Astrocyte of the hippocampus (primary cell): ENCODE data around the gene ODR4.
"Not testable (repeated sequence)": the region's sequence is repeated elsewhere in the genome, so short reads cannot be mapped to it uniquely, and the experiment has no call there.

Experiments
- DNase-seq: peaks from one replicate; pipeline ENCODE4 v3.0.0; 2011; ENCODE audit warnings: low read depth, low spot score

ODR4 gene

GRCh38 chr1:186421446-186421845 is 45.8 kb downstream of the ODR4 start:
- no peak for DNase-seq

- DNase-seq: peak; percentile 11
These were observed 48.9 kb downstream of the ODR4 start for GRCh38 chr1:186424539-186424938.

- no peak for DNase-seq
These were observed 50.5 kb downstream of the ODR4 start for GRCh38 chr1:186426118-186426517.

- DNase-seq: no peak
These were observed 53.4 kb downstream of the ODR4 start for GRCh38 chr1:186429017-186429416.

- no peak for DNase-seq
These were observed 59.7 kb downstream of the ODR4 start for GRCh38 chr1:186435336-186435735.

- no peak for DNase-seq
These were observed 62.9 kb downstream of the ODR4 start for GRCh38 chr1:186438567-186438966.

GRCh38 chr1:186440584-186440983 is 64.9 kb downstream of the ODR4 start:
- peak; percentile 27 for DNase-seq

- peak; percentile 6 for DNase-seq
These were observed 67.2 kb downstream of the ODR4 start for GRCh38 chr1:186442651-186443375.

GRCh38 chr1:186443638-186444037 is 68.0 kb downstream of the ODR4 start:
- no peak for DNase-seq

GRCh38 chr1:186446152-186446551 is 70.5 kb downstream of the ODR4 start:
- DNase-seq: no peak

- no peak for DNase-seq
These were observed 79.3 kb downstream of the ODR4 start for GRCh38 chr1:186454981-186455380.

- no peak for DNase-seq
These were observed 81.2 kb downstream of the ODR4 start for GRCh38 chr1:186456729-186457255.

- not testable (repeated sequence) for DNase-seq
These were observed 83.5 kb downstream of the ODR4 start for GRCh38 chr1:186459161-186459560.

- no peak for DNase-seq
These were observed 85.4 kb downstream of the ODR4 start, which contains the start of gene PDC for GRCh38 chr1:186461014-186461413. Gene PDC, minus strand, starts transcription at chr1:186461114. Its CDS starts 11,655 bp downstream, at chr1:186449459.

GRCh38 chr1:186463511-186463910 is 87.9 kb downstream of the ODR4 start:
- DNase-seq: no peak

GRCh38 chr1:186463926-186464325 is 88.3 kb downstream of the ODR4 start:
- no peak for DNase-seq

- not testable (repeated sequence) for DNase-seq
These were observed 89.9 kb downstream of the ODR4 start for GRCh38 chr1:186465491-186465890.

GRCh38 chr1:186465946-186466345 is 90.3 kb downstream of the ODR4 start:
- no peak for DNase-seq
